K562 (cell line): ENCODE data around the gene CUX1. TPM values are rescaled to one million over a fixed set of nuclear protein-coding genes. Genes with fewer than 3 reads are reported as not detected.

ENCODE experiments used
- CTBP1 ChIP-seq: fragments of 450-650 bp; IDR thresholded peaks from 2 replicates; pipeline ENCODE4 v1.6.1; 2016; ENCODE audit warnings: borderline replicate concordance
- DPF2 ChIP-seq: fragments of 450-650 bp; IDR thresholded peaks from 2 replicates; pipeline ENCODE4 v1.6.1; 2016
- EP400 ChIP-seq: fragments of 450-650 bp; IDR thresholded peaks from 2 replicates; pipeline ENCODE4 v1.6.1; 2017; ENCODE audit warnings: antibody characterized with exemption, mild to moderate bottlenecking, moderate library complexity
- ETV6 ChIP-seq, 3 experiments: fragments of 150-350 bp in 1 of 3; sonication (generic) in 1 of 3; formaldehyde crosslinking in 1 of 3; IDR thresholded peaks; 2 replicates each; pipeline versions ENCODE4 v1.6.1 to v1.8.0; 2014 to 2022; ENCODE audit warnings: borderline replicate concordance in 2 of 3, low read depth in 2 of 3, antibody characterized with exemption in 1 of 3, low read length in 1 of 3, mild to moderate bottlenecking in 1 of 3, missing genetic modification reagents in 1 of 3
- MYC ChIP-seq, 2 experiments: fragments of 250-450 bp in 1 of 2; sonication (Bioruptor Pico) in 1 of 2; IDR thresholded peaks; 2 replicates each; pipeline versions ENCODE4 v1.5.1 to v1.6.1; 2012 to 2021; ENCODE audit warnings: low read depth in 2 of 2, borderline replicate concordance in 1 of 2, improper control_type of control experiment in 1 of 2, low read length in 1 of 2, mild to moderate bottlenecking in 1 of 2, moderate library complexity in 1 of 2
- NELFE ChIP-seq: IDR thresholded peaks from 2 replicates; pipeline ENCODE4 v1.6.1; 2011; ENCODE audit warnings: mild to moderate bottlenecking; ENCODE audit not compliant: insufficient read depth, insufficient read length
- NEUROD1 ChIP-seq: fragments of 150-350 bp; IDR thresholded peaks from 2 replicates; pipeline ENCODE4 v1.6.1; 2014; ENCODE audit warnings: borderline replicate concordance, low read length, low read depth; ENCODE audit not compliant: partially characterized antibody
- PHB ChIP-seq: fragments of 250-450 bp; sonication (Bioruptor Pico); IDR thresholded peaks from 2 replicates; pipeline ENCODE4 v1.5.0; 2021
- POLR2B ChIP-seq: fragments of 450-650 bp; IDR thresholded peaks from 2 replicates; pipeline ENCODE4 v1.6.1; 2018; ENCODE audit warnings: low read depth; ENCODE audit not compliant: partially characterized antibody
- PTBP1 ChIP-seq: fragments of 200-400 bp; formaldehyde crosslinking; IDR thresholded peaks from 2 replicates; pipeline ENCODE4 v1.6.1; 2017; ENCODE audit warnings: low read depth, low read length
- PTTG1 ChIP-seq: fragments of 450-650 bp; IDR thresholded peaks from 2 replicates; pipeline ENCODE4 v1.6.1; 2016; ENCODE audit warnings: low read depth, mild to moderate bottlenecking, missing genetic modification characterization, missing compliant biosample characterization
- RAD51 ChIP-seq: fragments of 450-650 bp; IDR thresholded peaks from 2 replicates; pipeline ENCODE4 v1.7.1; 2016; ENCODE audit warnings: low read depth, mild to moderate bottlenecking, borderline replicate concordance
- SMARCA4 ChIP-seq: fragments of 450-650 bp; IDR thresholded peaks from 2 replicates; pipeline ENCODE4 v1.6.1; 2016
- YBX1 ChIP-seq: fragments of 450-650 bp; IDR thresholded peaks from 2 replicates; pipeline ENCODE4 v1.7.1; 2016; ENCODE audit warnings: mild to moderate bottlenecking
- ZBTB7A ChIP-seq: IDR thresholded peaks from 2 replicates; pipeline ENCODE4 v1.6.1; 2011; ENCODE audit warnings: low read depth, mild to moderate bottlenecking, low read length, moderate library complexity, borderline replicate concordance; ENCODE audit not compliant: control insufficient read depth
- ZC3H4 ChIP-seq: sonication (generic); formaldehyde crosslinking; IDR thresholded peaks from 2 replicates; pipeline ENCODE4 v1.9.0; 2021; ENCODE audit warnings: missing genetic modification reagents, borderline replicate concordance
- polyA plus RNA-seq, 8 experiments: library from polyadenylated mRNA; depleted of rRNA in 4 of 8; stranded (reverse) in 5 of 8; unstranded in 3 of 8; fragments of >200 nt; fragmentation: Nextera tagmentation in 2 of 8; fragmentation: Illumina TruSeq in 1 of 8; extraction: Ambion mirVana in 2 of 8; extraction: Trizol in 1 of 8; gene quantifications; 2 replicates each; pipeline versions ENCODE4 v1.2.1 to v1.2.3, GENCODE V29; 2011 to 2014; ENCODE audit warnings: inconsistent platforms in 1 of 8, missing spikeins in 1 of 8
- total RNA-seq, 7 experiments: library from RNA; depleted of rRNA in 6 of 7; stranded (reverse); fragments of >200 nt in 6 of 7; fragmentation: Illumina TruSeq in 2 of 7; extraction: Trizol in 2 of 7; gene quantifications; 2 replicates each; pipeline versions ENCODE4 v1.2.1 to v1.2.3, GENCODE V29; 2011 to 2021; ENCODE audit warnings: low replicate concordance in 1 of 7
- TF ChIP-seq, protein P1 (sequence below): fragments of 450-650 bp; IDR thresholded peaks from 2 replicates; pipeline ENCODE4 v1.6.1; 2016; ENCODE audit warnings: antibody characterized with exemption
- TF ChIP-seq, protein P2 (sequence below): fragments of 250-450 bp; sonication (Bioruptor Pico); IDR thresholded peaks from 2 replicates; pipeline ENCODE4 v1.9.0; 2021; ENCODE audit warnings: mild to moderate bottlenecking, inconsistent platforms
- TF ChIP-seq, protein P3 (sequence below): sonication (generic); formaldehyde crosslinking; IDR thresholded peaks from 2 replicates; pipeline ENCODE4 v1.8.0; 2022; ENCODE audit warnings: missing genetic modification reagents, mild to moderate bottlenecking, moderate library complexity, borderline replicate concordance

The CUX1 gene
- total and polyA plus RNA-seq, 9 of the 15 experiments (the other 6 are each of a cell fraction or from before 2014, with no cell fraction given) = 3.6 to 55.3 (median 25.2) TPM

DNA sequence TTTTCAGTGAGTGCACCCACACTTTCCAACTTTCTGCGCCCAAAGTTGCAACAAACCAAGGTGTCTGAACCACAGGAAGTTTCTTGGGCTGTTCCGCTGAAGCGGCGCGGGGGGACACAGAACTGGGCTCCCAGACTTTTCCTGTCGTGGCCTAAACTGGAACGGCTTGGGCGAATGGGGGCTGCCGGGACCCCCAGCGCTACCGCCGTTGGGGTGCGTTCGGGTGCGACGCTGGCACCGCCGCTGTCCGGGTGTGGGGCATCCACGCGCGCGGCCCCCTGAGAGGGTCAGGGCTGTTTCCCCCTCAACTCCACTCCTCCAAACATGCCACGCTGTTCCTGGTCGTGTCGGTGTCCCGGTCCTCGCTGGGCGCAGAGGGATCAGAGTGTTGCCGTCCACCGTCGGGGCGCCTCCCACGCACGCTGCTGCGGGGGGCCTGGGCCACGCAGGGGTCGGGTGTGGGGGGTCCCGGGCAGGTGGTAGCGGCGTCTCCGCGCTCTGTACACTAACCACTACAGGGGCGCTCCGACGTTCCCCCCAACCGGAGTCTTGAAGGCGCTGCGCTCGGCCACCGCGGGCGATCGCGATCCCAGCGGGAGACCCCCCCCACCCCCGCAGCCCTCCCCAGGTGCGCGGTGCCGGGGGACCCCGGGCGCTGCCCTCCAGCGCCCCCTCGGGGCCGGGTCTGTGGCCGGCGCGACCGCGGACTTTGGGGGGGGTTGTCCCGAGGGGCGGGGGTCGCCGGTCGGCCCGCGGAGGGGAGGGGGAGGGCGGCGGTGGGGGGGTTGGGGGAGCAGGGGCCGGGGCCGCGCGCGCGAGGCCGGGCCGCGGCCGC is 2.2 kb upstream of the CUX1 start (continued):
- TF ChIP-seq PTTG1 (tag) (no peak), CTBP1 (peak; percentile 63), YBX1 (no peak), ZC3H4 (CRISPR knock-in tag) (no peak), EP400 (peak; percentile 71; the same call in 1 of the 2 replicates), PTBP1 (no peak), MYC (IDR thresholded peaks at IDR 0.05; ENCODE audit: low read depth, low read length) (peak; percentile 18; the same call in 1 of the 2 replicates), MYC (CRISPR knock-in tag; IDR thresholded peaks at IDR 0.05; ENCODE audit: borderline replicate concordance, low read depth) (peak; percentile 84; the same call in 1 of the 2 replicates), NEUROD1 (peak; percentile 9), DPF2 (peak; percentile 31; the same call in 1 of the 2 replicates), ZBTB7A (peak; percentile 99), PHB (CRISPR knock-in tag) (peak; percentile 88; the same call in 1 of the 2 replicates), RAD51 (no peak), ETV6 (IDR thresholded peaks at IDR 0.05; ENCODE audit: borderline replicate concordance in 1 of 2, low read depth in 2 of 2, low read length in 1 of 2) (no peak), ETV6 (CRISPR knock-in tag; IDR thresholded peaks at IDR 0.05; ENCODE audit: borderline replicate concordance) (no peak), SMARCA4 (no peak), NELFE (no peak), POLR2B (peak; percentile 37)
- TF ChIP-seq, protein P1, sequence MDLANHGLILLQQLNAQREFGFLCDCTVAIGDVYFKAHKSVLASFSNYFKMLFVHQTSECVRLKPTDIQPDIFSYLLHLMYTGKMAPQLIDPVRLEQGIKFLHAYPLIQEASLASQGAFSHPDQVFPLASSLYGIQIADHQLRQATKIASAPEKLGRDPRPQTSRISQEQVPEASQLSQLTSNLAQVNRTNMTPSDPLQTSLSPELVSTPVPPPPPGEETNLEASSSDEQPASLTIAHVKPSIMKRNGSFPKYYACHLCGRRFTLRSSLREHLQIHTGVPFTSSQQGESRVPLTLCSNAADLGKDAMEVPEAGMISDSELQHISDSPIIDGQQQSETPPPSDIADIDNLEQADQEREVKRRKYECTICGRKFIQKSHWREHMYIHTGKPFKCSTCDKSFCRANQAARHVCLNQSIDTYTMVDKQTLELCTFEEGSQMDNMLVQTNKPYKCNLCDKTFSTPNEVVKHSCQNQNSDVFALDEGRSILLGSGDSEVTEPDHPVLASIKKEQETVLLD = peak; percentile 88
- TF ChIP-seq, protein P2, sequence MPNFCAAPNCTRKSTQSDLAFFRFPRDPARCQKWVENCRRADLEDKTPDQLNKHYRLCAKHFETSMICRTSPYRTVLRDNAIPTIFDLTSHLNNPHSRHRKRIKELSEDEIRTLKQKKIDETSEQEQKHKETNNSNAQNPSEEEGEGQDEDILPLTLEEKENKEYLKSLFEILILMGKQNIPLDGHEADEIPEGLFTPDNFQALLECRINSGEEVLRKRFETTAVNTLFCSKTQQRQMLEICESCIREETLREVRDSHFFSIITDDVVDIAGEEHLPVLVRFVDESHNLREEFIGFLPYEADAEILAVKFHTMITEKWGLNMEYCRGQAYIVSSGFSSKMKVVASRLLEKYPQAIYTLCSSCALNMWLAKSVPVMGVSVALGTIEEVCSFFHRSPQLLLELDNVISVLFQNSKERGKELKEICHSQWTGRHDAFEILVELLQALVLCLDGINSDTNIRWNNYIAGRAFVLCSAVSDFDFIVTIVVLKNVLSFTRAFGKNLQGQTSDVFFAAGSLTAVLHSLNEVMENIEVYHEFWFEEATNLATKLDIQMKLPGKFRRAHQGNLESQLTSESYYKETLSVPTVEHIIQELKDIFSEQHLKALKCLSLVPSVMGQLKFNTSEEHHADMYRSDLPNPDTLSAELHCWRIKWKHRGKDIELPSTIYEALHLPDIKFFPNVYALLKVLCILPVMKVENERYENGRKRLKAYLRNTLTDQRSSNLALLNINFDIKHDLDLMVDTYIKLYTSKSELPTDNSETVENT = 0 out of 2 replicates have a peak, but pooled peaks have one; percentile 45
- TF ChIP-seq, protein P3, sequence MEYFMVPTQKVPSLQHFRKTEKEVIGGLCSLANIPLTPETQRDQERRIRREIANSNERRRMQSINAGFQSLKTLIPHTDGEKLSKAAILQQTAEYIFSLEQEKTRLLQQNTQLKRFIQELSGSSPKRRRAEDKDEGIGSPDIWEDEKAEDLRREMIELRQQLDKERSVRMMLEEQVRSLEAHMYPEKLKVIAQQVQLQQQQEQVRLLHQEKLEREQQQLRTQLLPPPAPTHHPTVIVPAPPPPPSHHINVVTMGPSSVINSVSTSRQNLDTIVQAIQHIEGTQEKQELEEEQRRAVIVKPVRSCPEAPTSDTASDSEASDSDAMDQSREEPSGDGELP (CRISPR knock-in tag) = peak; percentile 55; the same call in 1 of the 2 replicates
